GM19193 (cell line): ENCODE results near the gene PACC1.

Source experiments
- POLR2A ChIP-seq: IDR thresholded peaks from 4 replicates; pipeline ENCODE4 v1.6.1; 2011; ENCODE audit not compliant: insufficient read depth, insufficient read length; ENCODE audit errors: extremely low read depth

Gene PACC1

GRCh38 chr1:212341090-212341489, 73.6 kb downstream of the PACC1 start:
- TF ChIP-seq POLR2A: no peak

GRCh38 chr1:212329105-212329504, 85.6 kb downstream of the PACC1 start:
- no peak for TF ChIP-seq POLR2A

GRCh38 chr1:212328248-212328647, 86.4 kb downstream of the PACC1 start:
- TF ChIP-seq POLR2A: no peak

GRCh38 chr1:212326541-212326940, 88.1 kb downstream of the PACC1 start:
- no peak for TF ChIP-seq POLR2A

GRCh38 chr1:212323066-212323465, 91.6 kb downstream of the PACC1 start:
- no peak for TF ChIP-seq POLR2A

- TF ChIP-seq POLR2A: no peak
These were observed 96.8 kb downstream of the PACC1 start for GRCh38 chr1:212317916-212318315.

GRCh38 chr1:212315907-212316306, 98.8 kb downstream of the PACC1 start:
- TF ChIP-seq POLR2A: no peak

GRCh38 chr1:212315184-212315583, 99.5 kb downstream of the PACC1 start:
- TF ChIP-seq POLR2A: no peak
